GM21825 (cell line): ENCODE data around the gene THOP1.

Experiments
- ATAC-seq: cut with Tn5 transposase; IDR thresholded peaks from one replicate; pipeline ENCODE4 v1.9.1; 2021; ENCODE audit warnings: mild to moderate bottlenecking, moderate library complexity; ENCODE audit not compliant: unreplicated experiment

THOP1 gene

DNA sequence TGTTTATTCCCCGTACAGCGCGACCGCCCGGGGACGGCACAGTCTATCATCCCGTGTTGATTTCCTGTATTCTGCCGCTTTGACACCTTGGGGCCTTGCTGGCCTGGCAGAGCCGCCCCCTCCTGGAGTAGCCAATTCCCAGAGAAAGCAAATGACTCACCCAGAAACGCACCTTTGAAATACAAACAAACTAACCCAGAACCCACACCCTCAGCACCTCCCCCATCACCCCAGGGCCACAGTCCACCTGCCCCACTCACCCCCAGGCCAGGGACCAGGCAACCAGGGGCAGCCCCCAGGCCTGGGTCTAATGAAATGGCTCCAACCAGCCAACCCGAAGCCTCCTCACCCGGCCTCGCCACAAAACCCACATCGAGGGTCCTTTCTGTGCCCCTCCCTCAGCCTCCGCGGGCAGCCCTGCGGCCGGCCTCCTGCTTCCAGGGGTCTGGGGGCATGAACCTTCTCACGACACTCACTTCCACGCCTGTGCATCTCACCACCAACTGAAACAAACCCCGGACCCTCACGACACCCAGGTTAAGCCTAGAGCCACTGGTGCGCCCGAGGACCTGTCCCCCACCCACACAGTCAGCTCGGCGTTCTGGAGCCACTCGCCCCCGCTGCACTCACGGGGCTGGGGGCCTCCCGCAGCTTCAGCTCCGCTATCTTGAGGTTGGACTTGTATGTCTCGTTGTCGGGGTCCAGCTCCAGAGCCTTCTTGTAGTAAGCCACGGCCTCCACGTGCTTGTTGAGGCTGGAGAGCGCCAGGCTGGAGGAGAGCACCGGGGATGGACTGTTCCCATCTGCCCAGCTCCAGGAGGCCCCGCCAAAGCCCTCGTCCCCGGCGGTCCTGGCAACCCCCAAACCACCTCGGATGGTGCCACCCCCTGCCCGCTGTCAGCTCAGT is 23.2 kb upstream of the THOP1 start:
- ATAC-seq = no peak

DNA sequence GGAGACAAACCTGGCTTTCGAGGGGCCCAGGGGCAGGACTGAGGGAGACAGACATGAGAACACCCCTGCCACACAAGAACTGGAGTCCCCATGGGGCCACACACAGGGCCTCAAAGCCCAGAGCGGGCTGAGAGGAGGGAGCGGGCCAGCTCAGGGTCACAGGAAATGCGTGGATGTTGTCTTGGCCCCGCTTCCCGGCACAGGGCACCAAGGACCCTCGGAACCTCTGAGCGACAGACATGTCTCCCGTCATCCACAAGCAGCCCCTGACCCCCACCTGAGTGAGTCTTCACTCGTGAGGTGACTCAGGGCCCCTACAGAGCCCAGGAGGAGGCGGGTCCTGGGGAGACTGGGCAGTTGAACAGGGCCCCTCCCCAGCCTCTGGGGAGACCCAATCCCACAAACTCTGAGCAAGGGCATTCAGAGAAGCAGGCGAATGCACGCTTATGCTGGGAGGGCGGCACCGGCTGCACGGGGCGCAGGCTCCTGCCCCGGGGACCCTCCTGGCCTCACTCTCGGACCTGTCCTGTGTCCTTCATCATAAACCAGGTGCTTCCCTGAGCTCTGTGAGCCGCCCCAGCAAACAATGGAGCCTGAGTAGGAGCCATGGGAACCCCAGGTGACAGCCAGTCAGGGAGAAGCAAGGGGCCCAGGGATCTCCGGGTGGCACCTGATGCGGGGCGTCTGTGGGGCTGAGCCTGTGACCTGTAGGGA is 22.4 kb upstream of the THOP1 start:
- ATAC-seq = no peak

DNA sequence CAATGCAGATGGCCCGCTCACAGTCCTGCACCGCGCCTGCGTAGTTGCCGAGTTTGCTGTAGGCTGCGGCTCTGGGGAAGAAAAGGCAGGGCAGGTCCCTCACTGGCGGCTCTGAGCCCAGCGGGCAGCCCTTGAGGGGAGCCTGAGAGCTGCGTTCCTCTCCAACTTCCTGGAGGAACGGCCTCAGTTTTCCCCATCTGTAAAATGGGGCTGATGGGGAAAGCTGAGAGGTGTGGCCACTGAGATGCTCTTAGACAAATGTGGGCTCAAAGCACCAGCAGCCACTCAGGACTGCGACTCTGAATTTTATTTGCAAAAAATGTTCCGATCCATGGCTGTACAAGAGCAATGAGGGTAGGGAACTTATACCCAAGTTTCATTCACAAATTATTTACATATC is 21.6 kb upstream of the THOP1 start:
- ATAC-seq = no peak

DNA sequence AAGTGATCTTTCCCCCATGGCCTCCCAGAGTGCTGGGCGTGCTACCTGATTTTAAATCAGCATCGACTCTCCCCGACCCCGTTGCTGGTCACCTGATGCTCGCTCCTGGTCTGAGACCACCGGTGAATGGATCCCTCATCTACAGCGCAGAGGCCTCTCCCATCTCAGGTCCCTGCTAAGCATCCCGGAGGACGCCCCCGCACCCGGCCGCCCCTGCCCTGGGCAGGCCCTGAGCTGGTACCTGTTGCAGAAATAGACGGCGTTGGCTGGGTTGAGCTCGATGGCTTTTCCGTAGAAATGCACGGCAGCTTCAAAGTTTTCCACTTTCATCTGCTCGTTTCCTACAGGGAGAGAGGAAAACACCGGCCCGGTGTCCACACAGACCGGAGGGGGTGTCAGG is 20.4 kb upstream of the THOP1 start:
- ATAC-seq = no peak

DNA sequence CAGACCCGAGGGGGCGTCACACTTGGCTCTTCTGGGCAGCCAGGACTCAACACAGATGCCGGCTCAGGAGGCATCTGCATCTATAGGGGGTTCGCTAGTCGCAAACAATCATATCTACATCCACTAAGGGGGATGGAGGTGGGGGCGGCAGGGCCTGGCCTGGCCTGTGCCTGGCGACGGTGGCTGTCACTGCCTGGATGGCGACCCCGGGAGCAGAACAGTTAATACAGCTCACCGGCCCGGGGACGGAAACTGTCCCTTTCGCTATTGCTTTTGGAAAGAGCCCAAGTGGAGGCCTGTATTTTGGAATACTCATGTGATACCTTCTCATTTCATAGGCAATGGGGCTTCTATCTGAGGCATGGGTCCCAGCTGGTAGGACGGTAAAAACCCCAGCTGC is 19.9 kb upstream of the THOP1 start:
- no peak for ATAC-seq

DNA sequence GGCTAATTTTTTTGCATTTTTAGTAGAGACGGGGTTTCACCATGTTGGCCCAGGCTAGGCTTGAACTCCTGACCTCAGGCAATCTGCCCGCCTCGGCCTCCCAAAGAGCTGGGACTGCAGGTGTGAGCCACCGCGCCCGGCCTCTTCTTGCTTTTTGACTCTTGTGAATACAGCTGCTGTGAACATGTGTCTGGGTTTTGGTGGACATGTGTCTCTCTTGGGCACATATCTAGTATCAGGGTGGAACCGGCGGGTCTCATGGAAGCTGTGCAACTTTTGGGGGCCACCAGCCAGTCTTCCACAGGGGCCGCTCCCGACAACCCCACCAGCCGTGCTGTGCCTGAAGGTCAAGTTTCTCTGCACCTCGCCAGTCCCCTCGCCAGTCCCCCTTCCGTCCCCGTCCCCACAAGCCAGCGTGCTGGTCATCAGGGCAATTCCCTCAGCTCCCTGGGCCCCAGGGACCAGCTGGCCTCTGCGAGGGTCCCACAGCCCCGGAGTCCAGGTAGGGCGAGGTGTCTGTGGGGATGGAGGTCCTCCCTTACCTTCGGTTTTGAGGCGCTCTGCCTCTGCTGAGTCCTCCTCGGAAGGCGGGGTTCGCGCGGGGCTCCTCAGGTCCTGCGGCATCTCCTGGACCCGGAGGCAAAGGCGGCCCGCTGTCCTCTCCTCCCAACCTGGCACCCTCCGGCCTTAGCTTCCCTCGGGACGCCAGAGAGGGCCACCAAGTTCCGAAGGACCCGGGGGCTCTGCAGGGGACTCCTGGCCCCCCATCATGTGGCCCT is 18.5 kb upstream of the THOP1 start:
- no peak for ATAC-seq

DNA sequence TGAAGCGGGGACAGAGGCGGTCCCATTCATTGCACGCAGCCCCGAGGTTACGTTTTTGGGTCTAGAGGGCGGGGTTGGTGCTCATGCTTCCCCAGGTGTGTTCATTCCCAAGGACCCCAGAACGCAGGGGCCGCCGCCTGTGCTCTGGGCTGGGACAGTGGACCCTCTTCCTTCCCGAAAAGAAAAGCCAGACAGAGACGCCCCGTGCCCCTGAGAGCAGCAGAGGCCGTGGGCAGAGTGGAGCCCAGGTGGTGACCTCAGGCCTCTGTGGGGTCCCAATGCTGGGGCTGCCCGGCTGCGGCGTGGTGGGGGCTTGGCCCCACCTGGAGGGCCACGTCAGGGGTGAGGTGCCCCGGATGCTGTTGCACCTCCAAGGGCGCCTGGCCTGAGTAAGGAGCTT is 17.6 kb upstream of the THOP1 start:
- ATAC-seq = no peak

DNA sequence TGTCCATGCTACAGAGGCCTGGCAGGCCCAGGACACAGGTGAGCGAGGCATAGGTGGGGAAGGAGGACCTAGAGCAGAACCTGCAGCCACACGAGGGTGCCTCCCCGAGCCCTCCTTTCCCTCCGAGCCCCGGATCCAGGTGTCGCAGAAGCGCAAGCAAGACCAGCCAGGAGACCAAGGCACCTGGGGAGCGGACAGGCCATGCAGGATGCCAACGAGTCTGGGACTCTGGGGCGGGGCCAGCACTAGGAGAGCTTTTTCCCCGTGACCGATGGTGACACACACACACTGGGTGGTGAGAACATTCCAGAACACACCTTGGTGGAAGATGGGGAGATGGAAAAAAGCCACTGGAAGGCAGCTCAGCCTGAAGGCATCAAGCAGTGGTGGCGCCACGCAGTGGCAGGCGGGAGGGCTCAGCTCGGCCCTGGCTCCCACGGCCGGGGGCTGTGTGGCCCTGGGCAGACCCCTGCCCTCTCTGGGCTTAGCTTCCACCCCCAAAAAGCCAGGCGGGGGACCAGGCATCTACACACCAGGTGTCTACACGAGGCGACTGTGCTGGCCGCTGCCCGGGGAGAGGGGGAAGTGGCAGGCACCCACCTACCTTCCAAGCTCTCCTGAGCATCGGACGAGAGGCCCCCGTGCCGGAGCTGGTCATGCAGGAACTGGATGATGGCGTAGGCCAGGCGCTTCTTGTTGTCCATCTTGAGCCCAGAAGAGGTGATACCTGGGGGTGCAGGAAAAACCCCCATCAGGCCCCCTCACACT is 16.8 kb upstream of the THOP1 start:
- ATAC-seq = no peak

DNA sequence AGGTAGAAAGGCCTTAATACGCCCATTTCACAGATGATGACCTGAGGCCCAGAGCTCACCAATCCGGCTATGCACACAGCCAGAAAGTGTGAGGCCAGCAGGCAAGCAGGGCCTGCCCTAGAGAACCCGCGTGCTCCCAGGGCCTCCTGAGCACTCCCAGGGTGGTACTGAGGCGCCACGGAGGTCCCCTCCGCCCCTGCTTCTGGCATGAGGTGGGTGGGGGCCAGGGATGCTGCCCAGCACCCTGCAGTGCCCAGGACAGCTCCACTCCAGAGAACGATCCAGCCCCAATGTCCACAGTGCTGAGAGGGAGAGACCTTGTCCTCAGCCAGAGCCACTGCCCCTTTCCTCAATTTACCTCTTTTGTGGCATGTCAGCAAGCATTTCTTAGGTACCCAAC is 16.1 kb upstream of the THOP1 start:
- ATAC-seq = no peak

DNA sequence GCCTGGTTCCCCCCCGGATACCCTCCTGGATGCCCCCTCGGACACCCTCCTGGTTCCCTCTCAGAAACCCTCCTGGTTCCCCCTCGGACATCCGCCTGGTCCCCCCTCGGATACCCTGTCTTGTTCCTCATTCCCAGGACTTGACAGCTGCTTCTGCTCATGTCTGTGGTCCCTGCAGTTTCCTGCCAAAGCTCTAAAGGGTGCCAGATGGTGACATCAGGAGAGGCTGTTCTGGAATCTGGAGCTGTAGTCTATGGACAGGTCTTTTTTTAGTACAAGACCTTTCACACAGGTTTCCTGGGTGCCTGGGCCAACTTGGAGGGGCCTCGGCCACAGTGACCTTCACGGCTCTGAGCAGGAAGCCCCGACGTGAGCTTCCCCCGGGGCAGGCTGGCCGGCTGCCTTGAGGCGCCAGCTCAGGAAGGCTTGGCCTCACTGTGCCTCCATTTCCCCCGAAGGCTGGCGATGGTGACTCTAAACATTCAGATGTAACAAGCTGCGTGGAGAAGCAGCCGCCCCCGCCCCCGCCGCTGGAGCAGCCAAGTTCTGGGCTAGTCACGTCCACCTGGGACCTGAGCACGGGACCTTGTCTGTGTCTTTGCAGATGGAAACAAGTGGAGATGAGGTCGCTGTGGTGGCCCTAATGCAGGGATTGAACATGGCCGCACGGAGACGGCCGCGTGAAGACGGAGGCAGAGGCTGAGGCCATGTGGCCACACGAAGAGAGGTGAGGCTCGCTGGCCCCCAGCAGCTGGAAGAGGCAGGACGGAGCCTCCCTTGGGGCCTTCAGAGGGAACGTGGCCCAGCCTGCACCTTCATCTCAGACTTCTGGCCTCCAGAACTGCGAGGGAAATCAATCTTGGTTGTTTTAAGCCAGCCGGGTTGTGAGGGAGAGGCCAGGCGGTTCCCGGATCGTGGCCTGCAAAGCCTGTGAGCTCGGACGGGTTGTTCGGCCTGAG is 15.0 kb upstream of the THOP1 start:
- no peak for ATAC-seq

DNA sequence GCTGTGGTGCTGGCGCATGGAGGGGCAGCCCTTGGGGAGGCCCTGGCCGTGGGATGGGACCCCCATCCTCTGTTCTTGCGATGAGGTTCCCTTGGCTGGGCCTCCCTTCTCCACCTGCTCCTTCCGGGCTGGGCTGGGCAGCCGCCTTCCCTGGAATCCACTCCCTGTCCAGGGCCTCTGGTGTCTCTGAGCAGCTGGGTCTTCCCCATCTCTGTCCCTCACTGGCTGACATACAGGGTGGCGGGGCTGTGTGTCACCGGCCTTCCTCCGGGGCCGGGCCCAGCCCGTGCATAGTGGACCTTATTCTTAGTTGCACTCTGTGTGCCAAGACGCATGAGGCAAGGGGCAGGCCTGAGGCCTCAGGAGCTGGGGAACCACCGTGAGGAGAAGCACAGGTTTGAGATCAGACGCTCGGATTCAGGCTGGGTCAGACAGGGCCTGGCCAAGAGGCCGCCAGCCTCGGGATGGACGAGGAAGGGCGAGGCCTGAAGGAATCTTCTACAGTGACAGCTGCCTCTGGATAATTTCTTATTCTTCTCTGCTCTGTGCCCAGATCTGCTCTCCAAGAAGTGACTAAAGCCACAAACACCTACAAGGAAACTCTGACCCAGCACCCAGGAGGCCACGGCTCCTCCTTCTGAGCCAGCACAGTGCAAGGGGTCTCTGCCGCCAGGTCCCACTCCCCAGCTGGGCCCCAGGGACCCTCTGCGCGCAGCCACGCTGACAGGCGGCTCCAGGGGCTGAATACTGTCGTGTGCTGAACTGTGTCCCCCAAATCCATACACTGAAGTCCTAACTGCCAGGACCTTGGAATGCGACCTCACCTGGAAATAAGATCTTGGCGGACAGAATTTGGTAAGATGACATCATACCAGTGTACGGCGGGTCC is 13.3 kb upstream of the THOP1 start:
- ATAC-seq = no peak

DNA sequence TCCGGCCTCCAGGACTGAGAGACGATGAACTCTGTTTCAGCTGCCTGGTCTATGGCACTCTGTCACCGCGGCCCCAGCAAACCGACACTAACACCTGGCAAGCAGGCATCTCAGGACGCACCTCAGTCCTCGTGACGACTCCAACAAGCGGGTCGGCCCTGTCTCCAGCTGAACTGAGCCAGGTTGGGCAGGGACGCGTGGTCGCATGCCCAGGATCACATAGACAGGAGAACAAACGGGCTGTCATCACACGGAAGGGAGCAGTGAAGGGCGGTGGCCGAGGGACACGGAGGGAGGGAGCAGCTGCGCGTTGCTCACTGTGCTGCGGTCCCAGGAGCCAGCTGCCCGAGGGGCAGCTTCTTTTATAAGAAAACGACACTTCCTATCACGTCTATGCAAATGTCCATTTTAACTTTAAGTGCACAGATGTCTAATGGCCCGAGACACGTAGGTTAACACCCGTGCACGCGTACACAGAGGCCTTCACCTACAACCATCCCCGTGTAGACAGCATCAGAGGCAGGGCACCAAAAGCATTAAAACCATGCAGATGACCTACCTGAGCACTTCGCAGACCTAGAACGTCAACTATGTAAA is 11.1 kb upstream of the THOP1 start:
- ATAC-seq = no peak

DNA sequence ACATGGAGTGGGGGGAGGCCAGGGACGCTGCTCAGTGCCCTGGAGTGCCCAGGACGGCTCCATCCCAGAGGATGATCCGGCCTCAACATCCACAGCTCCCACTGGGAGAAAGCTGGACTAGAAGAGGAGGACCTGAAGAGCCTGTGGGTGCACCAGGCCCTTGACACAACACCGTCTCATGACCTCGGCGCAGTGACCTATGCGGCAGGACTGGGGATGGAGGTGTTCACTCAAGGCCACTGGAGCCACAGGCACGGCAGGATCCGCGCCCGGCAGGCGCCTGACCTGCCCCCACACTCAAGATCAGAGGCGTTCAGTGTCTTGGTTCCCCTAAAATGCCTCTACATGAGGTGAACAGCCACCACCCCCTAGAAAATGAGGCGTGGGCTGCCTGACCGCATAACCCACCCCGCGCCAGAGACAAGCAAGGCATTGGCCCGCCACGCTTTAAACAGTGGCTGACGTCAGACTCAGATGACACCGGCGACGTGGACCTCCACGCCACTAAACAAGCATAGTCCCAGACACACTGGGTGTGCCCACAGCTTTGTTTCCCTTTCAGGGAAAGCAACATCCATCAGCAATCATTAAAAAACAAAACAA is 10.2 kb upstream of the THOP1 start:
- ATAC-seq = no peak

DNA sequence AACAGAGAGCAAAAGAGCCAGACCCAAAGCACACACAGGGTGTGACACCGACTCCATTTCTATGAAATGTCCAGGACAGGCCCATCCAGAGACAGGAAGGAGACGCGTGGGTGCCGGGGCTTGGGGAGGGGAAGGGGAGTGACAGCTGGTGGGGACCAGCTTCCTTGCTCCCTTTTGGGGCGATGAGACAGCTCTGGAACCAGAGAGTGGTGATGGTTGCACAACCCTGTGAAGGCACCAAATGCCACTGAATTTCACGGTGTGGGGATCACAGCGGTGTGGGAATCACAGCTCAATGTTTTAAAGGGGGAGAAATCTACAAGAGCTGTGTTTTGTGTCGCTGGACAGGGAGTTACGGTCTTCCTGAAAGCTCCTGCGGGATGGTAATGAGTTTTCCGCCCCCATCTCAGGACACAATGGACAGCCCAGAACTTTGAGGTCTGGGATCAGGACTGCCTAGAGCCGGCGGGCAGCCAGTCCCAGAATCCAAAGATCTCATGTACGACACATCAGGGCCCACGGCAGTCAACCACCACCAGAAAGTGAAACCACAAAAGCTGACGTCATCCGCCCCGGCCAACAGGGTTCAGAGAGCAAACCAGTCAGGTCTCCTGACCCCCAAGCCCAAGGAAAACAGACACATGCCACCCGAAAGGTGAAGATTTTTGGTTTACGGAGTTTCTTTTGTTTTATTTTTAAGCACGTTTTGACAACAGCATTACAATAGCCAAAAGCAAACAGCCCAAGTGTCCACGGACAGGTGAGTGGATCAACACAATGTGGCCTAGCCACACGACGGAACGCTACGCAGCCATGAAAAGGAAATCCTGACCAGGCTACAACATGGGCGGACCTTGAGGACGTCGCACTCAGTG is 9.5 kb upstream of the THOP1 start:
- ATAC-seq = no peak

DNA sequence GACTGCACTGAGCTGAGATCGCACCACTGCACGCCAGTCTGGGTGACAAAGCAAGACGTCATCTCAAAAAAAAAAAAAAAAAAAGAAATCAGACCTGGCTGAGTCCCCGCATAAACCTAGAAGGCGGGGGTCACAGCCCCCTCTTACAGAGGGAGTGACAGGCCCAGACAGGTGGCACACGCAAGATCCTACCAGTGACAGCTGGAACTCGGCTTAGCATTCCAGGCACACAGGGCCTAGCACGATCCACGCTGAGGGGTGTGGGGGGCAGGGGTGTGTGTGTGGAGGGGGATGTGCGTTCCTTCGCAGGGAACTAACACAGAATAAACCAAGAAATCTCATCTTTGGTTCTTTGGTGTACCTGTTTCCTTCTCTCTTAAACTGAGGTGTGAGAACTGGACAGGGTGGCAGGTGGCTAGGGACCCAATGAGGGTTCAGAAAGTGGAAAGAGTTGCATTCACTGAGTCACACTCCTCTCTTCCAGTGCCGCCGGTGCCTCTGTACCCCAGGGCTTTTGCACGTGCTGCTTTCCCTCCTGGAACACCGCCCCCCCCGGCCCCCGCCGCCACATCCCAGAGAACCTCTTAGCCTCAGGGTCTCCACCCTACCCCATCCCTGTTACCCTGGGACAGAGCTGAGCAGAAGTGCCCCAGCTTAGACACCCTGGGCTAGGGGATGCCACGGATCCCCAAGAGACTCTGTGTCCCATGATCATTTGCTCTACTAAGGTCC is 7.2 kb upstream of the THOP1 start:
- ATAC-seq = no peak

DNA sequence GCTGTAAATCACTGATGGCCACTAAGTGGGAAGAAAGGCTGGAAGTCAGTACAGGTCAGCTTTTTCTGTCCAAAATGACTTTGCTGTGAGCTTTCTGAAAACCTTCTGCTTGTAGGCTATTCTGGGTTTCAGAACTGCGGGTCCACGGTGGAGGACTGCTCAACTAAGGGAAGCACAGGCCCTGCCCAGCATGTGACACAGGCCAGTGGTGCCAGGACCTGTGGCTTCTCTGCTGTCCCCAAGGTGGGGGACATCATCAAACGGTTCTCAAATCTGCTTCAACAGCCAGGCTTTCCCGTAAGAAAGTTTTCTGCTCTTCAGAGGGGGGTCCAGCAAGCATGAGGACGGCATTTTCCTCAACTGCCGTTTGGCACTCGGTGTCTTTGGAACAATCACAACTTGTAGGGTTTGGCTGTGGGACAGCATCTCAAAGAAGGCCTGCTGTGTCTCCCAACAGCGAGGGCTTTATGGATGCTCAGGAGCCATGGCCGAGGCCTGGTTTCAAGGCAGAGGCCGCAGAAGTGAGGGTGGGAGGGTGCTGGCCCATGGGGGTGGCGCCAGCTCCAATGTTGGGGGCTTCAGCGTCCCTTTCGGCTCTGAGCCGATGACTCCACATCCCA is 6.1 kb upstream of the THOP1 start:
- ATAC-seq = no peak
